Right lobe of liver (tissue), 6 donors: ENCODE measurements around the gene SLF2. TPM values are rescaled to one million over a fixed set of nuclear protein-coding genes. Genes with fewer than 3 reads are reported as not detected.
"Not testable (repeated sequence)": the region's sequence is repeated elsewhere in the genome, so short reads cannot be mapped to it uniquely, and the experiment has no call there.

Experiments
- ATAC-seq, 4 donors: fragments of 200-7000 bp; cut with Tn5 transposase; one replicate each; pipeline ENCODE4 v1.9.1; 2020; ENCODE audit warnings: mild to moderate bottlenecking in 4 of 4, moderate library complexity in 4 of 4
- DNase-seq, 3 donors: peaks; one replicate each; pipeline ENCODE4 v3.0.0-alpha.2; 2020
- H3K27ac ChIP-seq, 3 donors: fragments of 200-600 bp; one replicate each; pipeline ENCODE4 v1.8.0; 2022
- H3K27me3 ChIP-seq, 2 donors: fragments of 200-600 bp; one replicate each; pipeline ENCODE4 v1.8.0; 2022
- H3K36me3 ChIP-seq, 4 donors: fragments of 200-600 bp; sonication (generic) in 1 of 4; one replicate each; pipeline versions ENCODE4 v1.5.1 to v1.8.0; 2017 to 2022; ENCODE audit warnings: control low read depth in 1 of 4
- H3K4me1 ChIP-seq, 4 donors: fragments of 200-600 bp; sonication (generic) in 1 of 4; one replicate each; pipeline versions ENCODE4 v1.5.1 to v1.8.0; 2017 to 2022; ENCODE audit warnings: control low read depth in 1 of 4
- H3K4me3 ChIP-seq, 3 donors: fragments of 200-600 bp; one replicate each; pipeline ENCODE4 v1.8.0; 2022
- H3K9me3 ChIP-seq, 4 donors: fragments of 200-600 bp; sonication (generic) in 1 of 4; one replicate each; pipeline versions ENCODE4 v1.5.1 to v1.8.0; 2017 to 2022; ENCODE audit warnings: control low read depth in 1 of 4
- CTCF ChIP-seq, 4 donors: fragments of 200-600 bp in 3 of 4; fragments of 450-650 bp in 1 of 4; IDR thresholded peaks; one replicate each; pipeline versions ENCODE4 v1.5.1 to v1.8.0; 2016 to 2022; ENCODE audit warnings: antibody characterized with exemption in 4 of 4, mild to moderate bottlenecking in 2 of 4
- POLR2A ChIP-seq: fragments of 450-650 bp; IDR thresholded peaks from one replicate; pipeline ENCODE4 v1.6.1; 2017; ENCODE audit warnings: antibody characterized with exemption, mild to moderate bottlenecking
- WGBS: methylation state at CpG from one replicate; pipeline ENCODE4 v1.1.6; 2018; ENCODE audit warnings: low coverage, low lambda C conversion rate; ENCODE audit not compliant: insufficient coverage; ENCODE audit errors: missing lambda C conversion rate; 5-methylcytosine and 5-hydroxymethylcytosine counted together
- intact Hi-C, 2 donors: fragments of 100-400 bp; cut with DNase I; formaldehyde crosslinking; loops; one replicate each; pipeline versions ENCODE4 v1.11.2 to v1.14.1; 2022
- total RNA-seq, 6 experiments: library from RNA; depleted of rRNA in 2 of 6; stranded (reverse); fragments of >200 nt in 2 of 6; fragmentation: NEBNext Ultra II Directional in 3 of 6; extraction: Animal tissue kit (Norgen Biotek cat#: 25700) in 3 of 6; gene quantifications; one replicate each; pipeline versions ENCODE4 v1.1.0 to v1.2.4, GENCODE V29; 2016 to 2023
- donor health status: DM: no; HTN: yes; CAD: no.
- donor health status: DM: no; HTN: no; CAD: no.
- donor health status: DM: no; HTN: no; CAD: no.
- donor health status: DM: no; HTN: yes; CAD: no.
- donor health status: DM: no; HTN: yes; CAD: no.

Gene SLF2
- total RNA-seq, 6 experiments from 2014 or later = 7.1 to 14.2 (median 10.0) TPM

GRCh38 chr10:100970914-100971811, 58.4 kb downstream of the SLF2 start:
- peak overlapping the region in 2 of 3 donors; percentile 2 to 65 for H3K27ac ChIP-seq
- TF ChIP-seq POLR2A (no peak), CTCF (IDR thresholded peaks at IDR 0.05) (peak in 3 of 4 donors; percentile 6 to 30 (median 17))
- H3K4me3 ChIP-seq = peak overlapping the region; percentile 60 to 97 (median 90)
- ATAC-seq = peak; percentile 76 to 84 (median 80)
- peaks cover 0 to 27% (median 11%) of the 10 kb centered on the region in 4 donors for H3K4me1 ChIP-seq
- no peaks in the 10 kb centered on the region for H3K27me3 ChIP-seq
- peaks cover 0 to 24% (median 4%) of the 10 kb centered on the region in 4 donors for H3K36me3 ChIP-seq
- intact Hi-C loops = no loop called here
- 20% methylated on average over 2 of the region's 4 CpGs for WGBS
- H3K9me3 ChIP-seq = no peaks in the 10 kb centered on the region
- peak; percentile 65 to 91 (median 89) for DNase-seq

- WGBS = 57% methylated on average over 9 of the region's 13 CpGs
- peaks cover 0 to 27% (median 11%) of the 10 kb centered on the region in 4 donors for H3K4me1 ChIP-seq
- intact Hi-C loops = no loop called here
- DNase-seq = peak in 1 of 3 donors; percentile 42
- peak overlapping the region in 1 of 3 donors; percentile 65 for H3K27ac ChIP-seq
- H3K36me3 ChIP-seq = peaks cover 0 to 29% (median 3%) of the 10 kb centered on the region in 4 donors
- ATAC-seq = no peak
- no peaks in the 10 kb centered on the region for H3K27me3 ChIP-seq
- H3K9me3 ChIP-seq = no peaks in the 10 kb centered on the region
- H3K4me3 ChIP-seq = peak overlapping the region in 2 of 3 donors; percentile 21 to 97
- TF ChIP-seq CTCF (IDR thresholded peaks at IDR 0.05) (no peak), POLR2A (no peak)
Measured at GRCh38 chr10:100972115-100972903, 59.5 kb downstream of the SLF2 start.

- H3K4me1 ChIP-seq = peaks cover 0 to 24% (median 11%) of the 10 kb centered on the region in 4 donors
- H3K4me3 ChIP-seq = no peak overlapping the region
- H3K36me3 ChIP-seq = peaks cover 0 to 36% (median 6%) of the 10 kb centered on the region in 4 donors
- no peaks in the 10 kb centered on the region for H3K9me3 ChIP-seq
- intact Hi-C loops = no loop called here
- no peak overlapping the region for H3K27ac ChIP-seq
- no peak for TF ChIP-seq POLR2A
- TF ChIP-seq CTCF (IDR thresholded peaks at IDR 0.05) = no peak
- no peak for ATAC-seq
- DNase-seq = peak in 1 of 3 donors; percentile 43
- H3K27me3 ChIP-seq = no peaks in the 10 kb centered on the region
- WGBS = 94% methylated on average over 3 of the region's 6 CpGs
Measured at GRCh38 chr10:100972904-100973535, 60.3 kb downstream of the SLF2 start.

- H3K9me3 ChIP-seq, H3K4me3 ChIP-seq, H3K27ac ChIP-seq, intact Hi-C loops, H3K27me3 ChIP-seq, ATAC-seq: not testable (repeated sequence)
- H3K4me1 ChIP-seq = peaks cover 0 to 16% (median 9%) of the 10 kb centered on the region in 4 donors
- 69% methylated on average over 7 of the region's 8 CpGs for WGBS
- peaks cover 0 to 60% (median 17%) of the 10 kb centered on the region in 4 donors for H3K36me3 ChIP-seq
- DNase-seq = peak in 1 of 3 donors; percentile 9
Measured at GRCh38 chr10:100975397-100975796, 62.6 kb downstream of the SLF2 start.
